Measurements from ENCODE around the gene ELL2. TPM values are rescaled to one million over a fixed set of nuclear protein-coding genes. Genes with fewer than 3 reads are reported as not detected.

ELL2 gene
- total RNA-seq, 1 donor = 11.3 TPM

DNA sequence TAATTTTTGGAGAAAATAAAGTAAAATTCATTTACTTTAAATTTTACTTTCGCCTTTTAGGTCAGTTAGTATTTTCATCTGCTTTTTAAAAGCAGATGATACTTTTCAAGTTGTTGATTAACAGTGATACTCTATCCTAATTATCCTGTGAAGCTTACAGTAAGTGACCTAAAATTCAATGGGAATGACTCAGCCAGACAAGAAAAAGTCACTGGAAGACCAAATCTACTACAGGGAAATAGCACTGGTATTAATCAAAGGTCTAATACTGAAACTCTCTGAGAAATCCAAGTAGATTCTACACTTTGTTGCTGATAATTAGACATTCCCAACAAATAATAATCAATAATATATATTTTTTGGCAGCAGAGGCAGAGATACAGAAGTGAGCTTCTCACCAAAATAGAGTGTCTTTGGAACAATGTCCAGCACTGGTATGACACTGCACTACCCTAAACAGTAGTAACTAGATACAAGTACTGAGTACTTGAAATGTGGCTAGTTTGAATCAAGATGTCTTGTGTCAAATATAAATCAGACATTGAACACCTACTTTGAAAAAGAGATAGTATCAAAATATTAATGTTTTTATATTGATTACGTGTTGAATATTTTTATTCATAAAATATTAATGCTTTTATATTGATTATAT lies 22.8 kb upstream of the ELL2 start:
- no peak for DNase-seq (ENCODE audit: low read depth in 2 of 3, low spot score in 2 of 3)

- no peak for DNase-seq (ENCODE audit: low read depth in 2 of 3, low spot score in 2 of 3)
These were observed 21.9 kb upstream of the ELL2 start for GRCh38 chr5:95983509-95983908.

DNA sequence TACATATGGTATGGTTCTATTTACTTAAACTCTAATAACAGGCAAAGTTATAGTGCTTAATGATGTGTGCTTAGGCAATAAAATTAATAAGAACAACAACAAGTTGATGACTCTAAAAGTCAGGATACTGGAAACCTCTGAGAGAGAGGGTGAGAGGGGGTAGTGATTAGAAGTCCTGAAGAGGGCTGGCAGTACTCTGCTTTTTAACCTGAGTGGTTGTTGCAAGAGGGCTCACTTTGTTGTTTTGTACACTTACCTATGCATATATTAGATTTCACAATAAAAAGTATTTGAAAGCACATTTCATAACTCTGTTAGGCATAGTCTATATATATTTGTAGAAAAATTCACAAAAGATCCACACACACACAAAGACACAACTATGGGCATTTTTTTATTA lies 21.4 kb upstream of the ELL2 start:
- no peak for DNase-seq (ENCODE audit: low read depth in 2 of 3, low spot score in 2 of 3)

DNA sequence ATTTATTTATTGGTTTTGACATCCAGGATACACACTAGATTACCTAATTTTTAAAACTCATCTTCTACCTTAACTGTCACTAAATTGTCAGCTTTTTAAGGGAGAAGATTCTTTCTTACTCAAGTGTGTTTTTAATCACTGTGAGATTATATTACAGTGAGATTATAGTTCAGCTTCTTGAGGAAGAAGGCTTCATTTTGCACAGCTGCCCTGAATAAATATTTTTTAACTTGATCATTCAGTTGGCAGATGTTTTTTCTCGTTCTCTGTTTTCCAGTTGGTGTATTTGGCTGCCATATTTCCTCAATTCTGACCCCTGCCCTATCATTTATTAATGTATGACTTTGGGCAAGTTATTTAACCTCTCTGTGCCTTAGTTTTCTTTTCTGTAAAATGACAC lies 15.0 kb upstream of the ELL2 start:
- DNase-seq (ENCODE audit: low read depth in 2 of 3, low spot score in 2 of 3) = no peak

GRCh38 chr5:95975703-95976102 lies 14.1 kb upstream of the ELL2 start:
- DNase-seq (ENCODE audit: low read depth in 2 of 3, low spot score in 2 of 3) = no peak

GRCh38 chr5:95973793-95974325 lies 12.2 kb upstream of the ELL2 start:
- peak in 2 of 3 donors; percentile 82 to 83 for DNase-seq (ENCODE audit: low read depth in 2 of 3, low spot score in 2 of 3)

DNA sequence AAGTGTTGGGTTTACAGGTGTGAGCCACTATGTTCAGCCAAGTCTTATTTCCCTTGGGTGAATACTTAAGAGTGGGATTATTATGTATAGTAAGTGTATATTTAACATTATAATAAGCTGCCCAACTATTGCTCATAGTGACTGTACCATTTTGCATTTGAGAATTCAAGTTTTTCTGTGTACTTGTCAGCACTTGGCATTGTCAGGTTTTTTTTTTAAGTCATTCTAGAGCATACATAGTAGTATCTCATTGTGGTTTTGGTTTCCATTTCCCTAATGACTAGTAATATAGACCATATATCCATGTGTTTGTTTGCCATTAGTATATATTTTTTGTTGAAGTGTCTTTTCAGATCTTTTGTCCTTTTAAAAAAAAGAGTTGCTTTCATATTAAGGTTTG lies 10.5 kb upstream of the ELL2 start:
- no peak for DNase-seq (ENCODE audit: low read depth in 2 of 3, low spot score in 2 of 3)

DNA sequence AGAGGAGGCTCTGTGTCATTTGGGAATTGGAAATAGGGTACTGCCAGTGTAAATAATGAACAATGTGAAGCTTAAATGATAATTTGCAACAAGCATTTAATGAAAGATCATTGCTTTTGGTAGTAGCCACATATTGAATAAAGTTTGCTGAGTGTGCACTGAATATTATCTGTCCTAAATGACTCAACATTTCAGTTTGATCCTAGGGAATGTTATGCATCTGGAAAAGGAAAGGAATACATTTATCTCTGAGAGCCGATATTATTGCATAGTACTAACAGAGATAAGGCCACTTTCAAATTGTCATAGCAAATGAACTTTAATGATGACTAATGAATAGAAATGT lies 8.7 kb upstream of the ELL2 start:
- no peak for DNase-seq (ENCODE audit: low read depth in 2 of 3, low spot score in 2 of 3)

DNA sequence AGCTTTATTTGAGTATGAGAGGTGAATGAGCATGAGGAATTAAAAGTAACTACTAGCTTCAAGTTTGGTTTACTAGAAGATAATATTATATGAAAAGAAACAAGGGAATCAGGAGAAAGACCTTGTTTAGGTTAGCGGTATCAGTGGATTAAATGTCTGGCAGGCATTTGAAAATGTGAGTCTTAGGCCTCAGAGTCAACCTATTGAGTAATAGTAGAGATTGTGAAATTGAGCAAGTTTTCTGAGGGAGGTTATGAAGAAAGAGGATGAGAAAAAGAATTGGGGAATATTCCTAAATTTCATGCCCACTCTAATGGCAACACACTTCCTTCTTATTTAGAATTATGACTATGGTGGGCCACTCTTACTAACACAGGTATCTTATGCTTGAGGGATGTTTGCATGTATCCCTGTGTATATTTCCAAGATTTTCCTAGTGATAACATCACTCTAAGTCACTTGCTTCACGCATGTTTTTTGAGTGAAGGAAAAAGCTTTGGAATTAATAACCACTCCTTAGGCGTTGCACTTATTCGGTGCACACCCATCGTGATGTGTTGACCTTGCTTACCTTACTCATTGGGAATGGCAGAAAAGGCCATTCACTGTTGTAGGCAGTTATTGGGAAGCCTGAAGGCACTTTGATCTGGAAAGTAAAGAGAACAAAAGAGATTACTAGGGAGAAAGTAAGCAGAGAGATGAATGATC lies 8.2 kb upstream of the ELL2 start:
- no peak for DNase-seq (ENCODE audit: low read depth in 2 of 3, low spot score in 2 of 3)

GRCh38 chr5:95969055-95969454 lies 7.4 kb upstream of the ELL2 start:
- no peak for DNase-seq (ENCODE audit: low read depth in 2 of 3, low spot score in 2 of 3)

DNA sequence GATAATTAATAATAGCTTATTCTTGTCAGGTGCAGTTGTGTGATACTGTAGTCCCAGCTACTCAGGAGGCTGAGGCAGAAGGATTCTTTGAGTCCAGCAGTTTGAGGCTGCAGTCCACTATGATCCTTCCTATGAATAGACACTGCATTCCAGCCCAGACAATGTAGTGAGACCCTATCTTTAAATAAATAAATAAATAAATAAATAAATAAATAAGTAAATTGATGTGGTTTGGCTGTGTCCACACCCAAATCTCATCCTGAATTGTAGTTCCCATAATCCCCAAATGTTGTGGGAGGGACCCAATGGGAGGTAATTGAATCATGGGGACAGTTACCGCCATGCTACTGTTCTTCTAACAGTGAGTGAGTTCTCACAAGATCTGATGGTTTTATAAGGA lies 5.6 kb upstream of the ELL2 start:
- DNase-seq (ENCODE audit: low read depth in 2 of 3, low spot score in 2 of 3) = no peak

DNA sequence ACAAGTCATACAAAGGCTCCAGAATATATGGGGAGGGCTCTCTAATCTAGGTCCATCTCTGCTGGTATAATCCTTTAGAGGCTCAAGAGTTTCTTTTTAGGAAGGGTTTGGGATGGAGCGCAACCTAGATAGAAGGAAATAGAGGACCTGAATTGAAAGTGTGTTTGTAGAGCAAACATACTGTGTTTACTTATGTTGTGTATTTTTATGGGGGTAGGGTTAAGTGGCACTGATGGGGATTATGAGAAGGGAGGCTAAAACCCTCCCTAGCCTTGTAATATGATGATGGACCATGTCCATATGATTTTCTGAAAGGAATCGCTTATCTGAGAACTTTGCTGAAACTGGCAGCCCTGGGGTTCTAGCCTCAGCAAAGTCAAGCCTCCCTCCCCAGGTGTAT lies 4.4 kb upstream of the ELL2 start:
- DNase-seq (ENCODE audit: low read depth in 2 of 3, low spot score in 2 of 3) = no peak

DNA sequence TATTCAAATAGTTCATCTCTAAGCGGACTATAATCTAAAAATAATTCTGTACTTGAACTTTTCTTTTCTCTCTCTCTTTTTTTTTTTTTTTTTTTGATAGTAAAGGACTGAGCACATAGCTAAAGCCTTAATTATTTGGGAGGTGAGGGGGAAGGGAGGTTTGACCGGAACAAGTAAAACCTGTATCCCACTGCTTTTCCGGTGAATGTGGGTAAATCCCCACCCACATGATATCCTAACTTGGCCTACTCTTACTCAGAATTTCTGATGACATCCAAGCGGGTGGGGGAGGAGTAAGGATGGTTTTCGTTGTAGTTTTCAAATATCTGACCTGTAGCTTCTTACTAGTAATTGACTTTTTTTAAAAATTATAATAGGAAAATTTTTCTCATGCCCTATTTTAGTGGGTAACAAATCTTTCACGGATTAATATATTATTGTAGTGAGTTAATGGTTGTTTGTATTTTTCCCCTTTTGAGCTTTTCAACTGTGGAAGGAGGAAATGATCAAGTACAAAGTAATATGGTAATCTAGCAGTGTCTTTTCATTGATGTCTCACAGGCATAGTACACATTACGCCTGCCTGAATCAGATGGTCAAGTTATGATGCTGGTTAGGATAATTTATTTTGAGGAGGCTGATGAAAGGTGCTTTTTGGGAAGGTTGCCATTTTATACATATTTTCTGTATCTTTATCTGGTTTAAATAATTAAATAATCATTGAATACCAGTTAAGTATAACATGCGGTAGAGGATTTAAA lies 2.2 kb upstream of the ELL2 start:
- DNase-seq (ENCODE audit: low read depth in 2 of 3, low spot score in 2 of 3) = no peak

DNA sequence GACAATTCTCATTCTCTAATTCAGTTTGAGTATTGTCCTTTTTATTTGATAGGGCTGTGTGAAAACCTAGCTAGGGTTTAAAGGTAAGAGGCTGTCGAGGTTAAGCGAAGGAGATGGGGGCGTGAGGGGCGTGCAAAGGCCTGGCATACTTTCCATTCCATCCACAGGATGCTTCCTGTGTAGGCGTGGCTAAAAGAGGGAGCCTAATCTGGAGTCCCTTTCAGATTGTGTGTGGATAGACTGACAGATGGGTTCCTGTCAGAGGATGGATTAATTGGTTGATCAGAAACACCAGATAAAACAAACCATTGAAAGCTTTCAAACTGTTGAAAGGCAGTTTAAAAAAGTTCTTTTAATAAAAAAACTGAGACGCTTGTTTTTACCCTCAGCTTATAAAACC lies 1.1 kb upstream of the ELL2 start:
- DNase-seq (ENCODE audit: low read depth in 2 of 3, low spot score in 2 of 3) = no peak

- no peak for DNase-seq (ENCODE audit: low read depth in 2 of 3, low spot score in 2 of 3)
These were observed 773 bp upstream of the ELL2 start for GRCh38 chr5:95962475-95962773.

DNA sequence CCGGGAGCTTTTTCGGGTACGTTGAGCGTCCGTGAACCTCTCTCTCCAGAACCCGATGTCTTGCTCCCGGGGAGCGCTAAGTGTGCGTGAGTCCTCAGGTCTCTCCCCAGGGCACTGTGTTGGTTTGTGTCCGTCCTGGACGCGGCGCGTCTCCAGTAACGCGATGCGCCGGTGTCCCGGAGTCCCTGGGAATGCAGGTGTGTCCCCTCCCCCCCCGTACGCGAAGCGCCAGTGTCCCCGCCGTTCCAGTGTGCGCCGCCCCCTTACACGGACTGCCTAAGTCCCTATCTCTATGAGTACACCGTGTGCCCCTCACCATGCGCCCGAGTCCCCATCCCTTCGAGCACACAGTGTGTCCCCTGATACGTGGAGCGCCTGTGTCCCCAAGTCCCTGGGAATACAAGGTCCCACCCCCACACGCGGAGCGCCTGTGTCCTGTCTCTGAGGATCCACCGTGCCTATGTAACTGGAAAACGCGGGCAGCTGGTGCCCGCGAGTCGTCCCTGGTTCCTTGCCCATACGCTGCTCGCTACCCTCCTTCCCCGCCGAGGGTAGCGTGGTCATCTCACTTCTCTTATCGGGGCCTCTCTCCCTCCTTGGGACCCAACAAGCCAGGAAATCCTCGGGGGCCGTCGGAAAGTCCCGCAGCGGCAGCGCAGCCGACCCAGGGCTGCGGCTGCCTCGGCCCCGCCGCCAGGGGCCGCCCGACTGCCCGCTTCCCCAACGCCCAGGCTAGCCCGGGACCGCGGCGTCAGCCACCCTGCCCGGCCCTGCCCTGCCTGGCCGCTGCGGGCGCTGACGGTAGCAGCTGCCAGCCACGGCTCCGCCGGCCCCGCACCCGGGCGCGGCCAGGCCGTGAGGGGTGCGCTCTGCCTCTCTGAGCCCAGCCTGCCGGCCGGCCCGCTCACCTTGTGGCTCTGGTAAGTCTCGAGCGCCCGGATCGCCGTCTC lies 709 bp downstream of the ELL2 start:
- peak; percentile 60 to 91 (median 88) for DNase-seq (ENCODE audit: low read depth in 2 of 3, low spot score in 2 of 3)

DNA sequence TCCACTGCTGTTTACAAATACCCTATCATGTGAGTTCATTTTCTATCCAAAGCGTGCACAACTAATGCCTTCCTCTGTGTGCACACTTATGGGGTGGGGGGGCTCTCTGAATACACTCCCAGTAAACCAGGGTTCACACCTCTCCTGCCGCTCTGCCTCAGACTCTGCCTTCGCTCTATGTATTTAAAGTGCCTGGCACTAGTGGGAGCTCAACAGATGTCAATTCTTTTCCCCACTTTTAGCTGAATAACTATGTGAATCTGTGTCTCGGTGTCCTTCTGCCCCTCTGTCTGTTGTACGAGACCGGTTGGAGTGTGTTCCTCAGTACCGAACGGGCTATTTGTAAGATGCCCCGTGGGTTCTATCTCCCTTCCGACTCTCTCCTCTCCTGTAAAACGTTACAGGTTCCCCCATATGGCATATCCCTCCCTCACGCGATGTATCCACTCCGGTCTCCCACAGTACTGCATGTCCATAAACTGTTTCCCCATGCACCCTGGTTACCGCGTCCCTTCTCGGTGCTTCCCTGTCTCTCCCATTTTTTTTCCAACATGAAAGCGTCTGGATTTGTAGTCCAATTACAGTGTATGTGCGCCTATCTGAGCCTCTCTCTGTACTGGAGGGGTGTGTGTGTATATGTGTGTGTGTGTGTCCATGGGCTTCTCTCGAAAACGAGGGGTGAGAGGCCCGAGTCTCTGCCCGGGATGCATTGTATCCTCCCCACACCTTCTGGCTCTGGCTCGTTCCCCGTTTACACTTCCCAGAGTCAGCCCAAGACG lies 1.6 kb downstream of the ELL2 start:
- DNase-seq (ENCODE audit: low read depth in 2 of 3, low spot score in 2 of 3) = peak in 2 of 3 donors; percentile 7 to 24

GRCh38 chr5:95959051-95959887 lies 2.4 kb downstream of the ELL2 start:
- no peak for DNase-seq (ENCODE audit: low read depth in 2 of 3, low spot score in 2 of 3)
